ENCODE data around the gene ADCYAP1R1. TPM values are rescaled to one million over a fixed set of nuclear protein-coding genes. Genes with fewer than 3 reads are reported as not detected.

Gene ADCYAP1R1
- total RNA-seq, 1 experiment from 2014 or later, result 0.12 TPM

GRCh38 chr7:31033674-31034300, 18.3 kb upstream of the ADCYAP1R1 start:
- no peak overlapping the region for H3K4me3 ChIP-seq (replicated peaks in 1 of 2; ENCODE audit: low read depth in 1 of 2, low read length in 2 of 2)
- CTCF ChIA-PET, result no interaction called here
- ATAC-seq (no peak), DNase-seq (ENCODE audit: low read depth, low spot score) (no peak)
- H3K4me1 ChIP-seq (ENCODE audit: control insufficient read depth in 1 of 2, insufficient read depth in 2 of 2, low read length in 2 of 2), result no peaks in the 10 kb centered on the region
- no peak overlapping the region for H3K9ac ChIP-seq (ENCODE audit: low read length)
- no peaks in the 10 kb centered on the region for H3K9me2 ChIP-seq (ENCODE audit: insufficient read depth)
- intact Hi-C loops (cut with micrococcal nuclease), result no loop called here
- H3K4me2 ChIP-seq (ENCODE audit: low read length), result no peak overlapping the region
- no peaks in the 10 kb centered on the region for H3K36me3 ChIP-seq (ENCODE audit: control insufficient read depth in 1 of 2, insufficient read depth in 2 of 2, low read length in 2 of 2)
- RAD21 ChIA-PET (ENCODE audit: low non-redundant PET in 1 of 2, low total read pairs in 2 of 2, uncharacterized antibody in 2 of 2, unreplicated experiment in 2 of 2), result no interaction called here
- TF ChIP-seq YY1 (IDR thresholded peaks at IDR 0.05; ENCODE audit: extremely low read depth, insufficient replicate concordance, low read depth, low read length) (no peak), EZH2 (IDR thresholded peaks at IDR 0.05) (no peak), SP1 (IDR thresholded peaks at IDR 0.05; ENCODE audit: low read depth) (no peak), EGR1 (IDR thresholded peaks at IDR 0.05; ENCODE audit: low read depth) (no peak), CEBPB (IDR thresholded peaks at IDR 0.05; ENCODE audit: low read depth) (no peak), ATF3 (IDR thresholded peaks at IDR 0.05) (no peak), RAD21 (IDR thresholded peaks at IDR 0.05; ENCODE audit: low read depth) (no peak), FOSL1 (IDR thresholded peaks at IDR 0.05; ENCODE audit: low read depth) (no peak), TCF7L2 (IDR thresholded peaks at IDR 0.05; ENCODE audit: borderline replicate concordance, extremely low read depth, insufficient read depth, insufficient read length) (no peak), ELF1 (IDR thresholded peaks at IDR 0.05; ENCODE audit: borderline replicate concordance, low read depth) (no peak), SIN3A (IDR thresholded peaks at IDR 0.05; ENCODE audit: low read depth) (no peak), SRF (IDR thresholded peaks at IDR 0.05; ENCODE audit: low read depth) (no peak), EZH2phosphoT487 (IDR thresholded peaks at IDR 0.05; ENCODE audit: borderline replicate concordance) (no peak), CBX3 (IDR thresholded peaks at IDR 0.05; ENCODE audit: low read depth) (no peak), ZBTB33 (IDR thresholded peaks at IDR 0.05; ENCODE audit: extremely low read depth, insufficient replicate concordance, low read length) (no peak), POLR2AphosphoS5 (IDR thresholded peaks at IDR 0.05; ENCODE audit: low read depth, low read length) (no peak), JUND (IDR thresholded peaks at IDR 0.05) (no peak), CTCF (IDR thresholded peaks at IDR 0.05 in 2 of 3, conservative IDR thresholded peaks at IDR 0.05 in 1 of 3; ENCODE audit: borderline replicate concordance in 1 of 3, insufficient read depth in 1 of 3, low read depth in 2 of 3, low read length in 2 of 3) (no peak), POLR2A (IDR thresholded peaks at IDR 0.05; ENCODE audit: borderline replicate concordance, extremely low read depth, insufficient read depth, insufficient read length) (no peak)
- no TSS peak for BruUV-seq (replicated peaks)
- H3K27me3 ChIP-seq (ENCODE audit: insufficient read depth, low read length), result peaks cover 37% of the 10 kb centered on the region; the same call in 1 of the 2 replicates
- H3K27ac ChIP-seq (ENCODE audit: low read depth, low read length), result no peak overlapping the region
- no peaks in the 10 kb centered on the region for H4K20me1 ChIP-seq (ENCODE audit: insufficient read depth)
- H3K9me3 ChIP-seq (ENCODE audit: control insufficient read depth in 1 of 2, insufficient read depth in 1 of 2, low read depth in 1 of 2, low read length in 2 of 2), result no peaks in the 10 kb centered on the region
- H3K79me2 ChIP-seq (ENCODE audit: insufficient read depth, low read length), result no peaks in the 10 kb centered on the region
- POLR2A ChIA-PET, result no interaction called here
- no peak overlapping the region for H2AFZ ChIP-seq (ENCODE audit: low read depth, low read length, poor library complexity, severe bottlenecking)

All from HCT116 (cell line).